PC-9 (cell line): ENCODE results near the gene MYO1C.

Experiments
- CTCF ChIP-seq: fragments of 200-600 bp; sonication (generic); conservative IDR thresholded peaks from 2 replicates; pipeline ENCODE4 v1.6.1; 2017; ENCODE audit warnings: mixed run types, antibody characterized with exemption, mild to moderate bottlenecking, moderate library complexity
- EZH2 ChIP-seq: fragments of 200-600 bp; sonication (generic); IDR thresholded peaks from 2 replicates; pipeline ENCODE4 v1.8.0; 2017; ENCODE audit warnings: antibody characterized with exemption, low read depth

GRCh38 chr17:1498233-1498632 lies 5.7 kb upstream of the MYO1C start:
- TF ChIP-seq CTCF (no peak), EZH2 (no peak)
